H1 (cell line): ENCODE measurements around the gene NFAT5. TPM values are rescaled to one million over a fixed set of nuclear protein-coding genes. Genes with fewer than 3 reads are reported as not detected.

Experiments used
- BCL11A ChIP-seq, 2 experiments: IDR thresholded peaks; one replicate each; pipeline ENCODE4 v1.6.1; 2011; ENCODE audit warnings: low read depth in 2 of 2, low read length in 2 of 2, mild to moderate bottlenecking in 2 of 2
- CHD1 ChIP-seq: IDR thresholded peaks from 2 replicates; pipeline ENCODE4 v1.6.1; 2012; ENCODE audit warnings: low read depth, low read length, improper control_type of control experiment
- ZNF274 ChIP-seq: IDR thresholded peaks from 2 replicates; pipeline ENCODE4 v1.7.0; 2012; ENCODE audit warnings: low read length, borderline replicate concordance; ENCODE audit errors: extremely low read depth
- polyA plus RNA-seq, 7 experiments: library from polyadenylated mRNA; depleted of rRNA in 3 of 7; stranded (reverse) in 5 of 7; unstranded in 2 of 7; fragments of >200 nt in 5 of 7; fragments of 200-250 nt in 2 of 7; gene quantifications; 1 replicate in 5 of 7; 2 replicates in 1 of 7; 4 replicates in 1 of 7; pipeline versions ENCODE4 v1.2.1 to v1.2.3, GENCODE V29; 2011 to 2013; ENCODE audit warnings: missing spikeins in 2 of 7, mixed read lengths in 2 of 7
- total RNA-seq: library from RNA; stranded (reverse); fragmentation: NEBNext Ultra II Directional; extraction: Animal tissue kit (Norgen Biotek cat#: 25700); gene quantifications from 2 replicates; pipeline ENCODE4 v1.2.1, GENCODE V29; 2021
- TF ChIP-seq, protein P1 (sequence below): IDR thresholded peaks from 2 replicates; pipeline ENCODE4 v1.6.1; 2012; ENCODE audit warnings: low read length, inconsistent platforms
- TF ChIP-seq, protein P2 (sequence below): IDR thresholded peaks from 2 replicates; pipeline ENCODE4 v1.6.1; 2012; ENCODE audit warnings: inconsistent platforms

The NFAT5 gene
- total and polyA plus RNA-seq, 2 of the 8 experiments (the other 6 are each of a cell fraction or from before 2014, with no cell fraction given) = 8.9 to 29.0 TPM

DNA sequence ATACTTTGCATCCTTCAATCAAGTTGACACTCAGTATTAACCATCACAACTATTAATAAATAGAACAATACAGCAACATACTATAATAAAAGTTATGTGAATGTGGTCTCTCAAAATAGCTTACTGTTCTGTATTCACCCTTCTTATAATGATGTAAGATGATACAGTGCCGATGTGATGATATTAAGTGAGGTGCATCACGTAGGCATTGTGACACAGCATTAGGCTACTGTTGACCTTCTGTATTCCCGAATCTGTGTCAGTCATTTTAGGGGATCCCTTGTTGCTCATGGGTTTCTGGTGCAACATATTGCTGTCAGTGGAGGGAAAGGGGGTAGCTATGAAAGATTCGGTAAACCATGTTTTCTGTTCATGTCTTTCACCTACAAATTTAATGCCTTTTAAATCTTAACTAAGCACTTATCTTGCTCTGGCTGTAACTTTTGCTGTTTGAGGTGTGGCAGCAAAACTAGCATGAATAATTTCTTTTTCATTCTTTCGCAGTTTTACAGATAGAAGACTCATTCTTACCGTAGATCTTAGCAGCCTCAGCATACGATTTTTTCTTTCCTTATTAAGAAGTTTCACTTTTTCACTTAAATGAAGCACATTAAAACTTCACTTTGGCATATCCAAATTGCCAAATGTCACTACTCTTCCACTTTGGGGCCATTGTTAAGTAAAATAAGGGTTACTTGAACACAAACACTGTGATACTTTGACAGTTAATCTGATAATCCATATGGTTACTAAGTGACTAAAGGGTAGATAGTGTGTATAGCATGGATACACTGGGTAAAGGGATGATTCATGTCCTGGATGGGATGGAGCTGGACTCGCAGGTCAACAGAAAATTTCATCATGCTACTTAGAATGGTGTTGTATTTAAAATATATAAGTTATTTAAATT, 29.6 kb downstream of the NFAT5 start (continued):
- TF ChIP-seq, protein P1, sequence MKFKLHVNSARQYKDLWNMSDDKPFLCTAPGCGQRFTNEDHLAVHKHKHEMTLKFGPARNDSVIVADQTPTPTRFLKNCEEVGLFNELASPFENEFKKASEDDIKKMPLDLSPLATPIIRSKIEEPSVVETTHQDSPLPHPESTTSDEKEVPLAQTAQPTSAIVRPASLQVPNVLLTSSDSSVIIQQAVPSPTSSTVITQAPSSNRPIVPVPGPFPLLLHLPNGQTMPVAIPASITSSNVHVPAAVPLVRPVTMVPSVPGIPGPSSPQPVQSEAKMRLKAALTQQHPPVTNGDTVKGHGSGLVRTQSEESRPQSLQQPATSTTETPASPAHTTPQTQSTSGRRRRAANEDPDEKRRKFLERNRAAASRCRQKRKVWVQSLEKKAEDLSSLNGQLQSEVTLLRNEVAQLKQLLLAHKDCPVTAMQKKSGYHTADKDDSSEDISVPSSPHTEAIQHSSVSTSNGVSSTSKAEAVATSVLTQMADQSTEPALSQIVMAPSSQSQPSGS = no peak
- TF ChIP-seq, protein P2, sequence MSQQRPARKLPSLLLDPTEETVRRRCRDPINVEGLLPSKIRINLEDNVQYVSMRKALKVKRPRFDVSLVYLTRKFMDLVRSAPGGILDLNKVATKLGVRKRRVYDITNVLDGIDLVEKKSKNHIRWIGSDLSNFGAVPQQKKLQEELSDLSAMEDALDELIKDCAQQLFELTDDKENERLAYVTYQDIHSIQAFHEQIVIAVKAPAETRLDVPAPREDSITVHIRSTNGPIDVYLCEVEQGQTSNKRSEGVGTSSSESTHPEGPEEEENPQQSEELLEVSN = no peak
- TF ChIP-seq ZNF274 = no peak
- TF ChIP-seq BCL11A (IDR thresholded peaks at IDR 0.05; ENCODE audit: low read depth in 2 of 2, low read length in 2 of 2) = no peak
- TF ChIP-seq CHD1 = no peak
